GM23248 (cell line): ENCODE results near the gene LILRB5.
"Not testable (repeated sequence)": the region's sequence is repeated elsewhere in the genome, so short reads cannot be mapped to it uniquely, and the experiment has no call there.

Source experiments
- EZH2 ChIP-seq: fragments of 200-600 bp; sonication (generic); IDR thresholded peaks from 2 replicates; pipeline ENCODE4 v1.6.1; 2018; ENCODE audit warnings: antibody characterized with exemption, mild to moderate bottlenecking; ENCODE audit not compliant: insufficient read depth, poor library complexity, severe bottlenecking
- EZH2phosphoT487 ChIP-seq: fragments of 200-600 bp; sonication (generic); IDR thresholded peaks from 2 replicates; pipeline ENCODE4 v1.6.1; 2018; ENCODE audit warnings: antibody characterized with exemption, moderate library complexity, mild to moderate bottlenecking, low read depth; ENCODE audit not compliant: insufficient read depth

DNA sequence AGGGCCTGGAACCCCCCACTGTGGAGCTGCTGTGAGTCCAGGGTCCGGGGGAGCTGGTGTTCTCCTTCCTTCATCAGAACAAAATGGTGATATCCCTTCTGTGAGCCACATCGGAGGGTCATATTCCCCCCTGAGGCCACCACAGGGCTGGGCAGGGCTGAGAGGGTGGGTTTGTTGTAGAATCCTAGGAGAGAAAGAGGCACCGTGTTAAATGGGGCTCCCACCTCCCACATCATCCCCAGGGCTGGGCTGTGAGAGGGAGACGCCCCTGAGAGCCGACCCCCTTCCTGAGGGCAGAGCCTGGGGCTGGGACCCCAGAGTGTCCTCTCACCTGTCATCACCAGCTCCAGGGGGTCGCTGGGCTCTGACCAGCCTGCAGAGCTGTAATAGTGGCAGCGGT, 35.1 kb downstream of the LILRB5 start:
- TF ChIP-seq EZH2, EZH2phosphoT487: not testable (repeated sequence)
